Brain microvascular endothelial cell (primary cell): ENCODE data around the gene DIPK1A.
A peak's percentile ranks its signal among the peaks of the same experiment; 100 is the strongest.

Experiments
- DNase-seq: peaks from one replicate; pipeline ENCODE4 v3.0.0-alpha.2; 2020
- H3K27ac ChIP-seq: fragments of 250-450 bp; sonication (Bioruptor Pico); 2 replicates; pipeline ENCODE4 v1.5.1; 2020; ENCODE audit warnings: mild to moderate bottlenecking, moderate library complexity
- H3K27me3 ChIP-seq: fragments of 250-450 bp; sonication (Bioruptor Pico); replicated peaks from 2 replicates; pipeline ENCODE4 v1.5.1; 2020; ENCODE audit warnings: mild to moderate bottlenecking
- H3K36me3 ChIP-seq: fragments of 250-450 bp; sonication (Bioruptor Pico); replicated peaks from 2 replicates; pipeline ENCODE4 v1.5.1; 2020; ENCODE audit warnings: mild to moderate bottlenecking
- H3K4me3 ChIP-seq: 2 replicates; pipeline ENCODE4 v1.5.1; 2011; ENCODE audit warnings: low read depth, mild to moderate bottlenecking, control low read depth, low read length, moderate library complexity
- CTCF ChIP-seq: IDR thresholded peaks from 2 replicates; pipeline ENCODE4 v1.5.1; 2011; ENCODE audit warnings: low read depth, mild to moderate bottlenecking, moderate library complexity, low read length, control low read depth, inconsistent platforms; ENCODE audit errors: missing control alignments
- in situ Hi-C: cut with HindIII; loops from 2 replicates; pipeline ENCODE4 v1.10.0; 2017; ENCODE audit warnings: low sequenced_read_pairs, low pct_ligation_motif_present

DIPK1A gene

GRCh38 chr1:92883297-92883696, 78.0 kb downstream of the DIPK1A start:
- Histone ChIP-seq H3K27me3 (no peaks in the 10 kb centered on the region), H3K4me3 (no peak overlapping the region), H3K27ac (no peak overlapping the region), H3K36me3 (no peaks in the 10 kb centered on the region)
- no peak for TF ChIP-seq CTCF
- in situ Hi-C loops = no loop called here
- no peak for DNase-seq

GRCh38 chr1:92882819-92883218, 78.4 kb downstream of the DIPK1A start:
- no peaks in the 10 kb centered on the region for H3K27me3 ChIP-seq
- no peak for DNase-seq
- in situ Hi-C loops = no loop called here
- no peak for TF ChIP-seq CTCF
- no peaks in the 10 kb centered on the region for H3K36me3 ChIP-seq
- H3K4me3 ChIP-seq = no peak overlapping the region
- no peak overlapping the region for H3K27ac ChIP-seq

- no peak overlapping the region for H3K27ac ChIP-seq
- no peak for TF ChIP-seq CTCF
- DNase-seq = no peak
- no peaks in the 10 kb centered on the region for H3K27me3 ChIP-seq
- in situ Hi-C loops = no loop called here
- no peak overlapping the region for H3K4me3 ChIP-seq
- H3K36me3 ChIP-seq = no peaks in the 10 kb centered on the region
Observed at GRCh38 chr1:92881391-92881790, 79.9 kb downstream of the DIPK1A start.

GRCh38 chr1:92879316-92879968, 81.8 kb downstream of the DIPK1A start:
- TF ChIP-seq CTCF = no peak
- in situ Hi-C loops = no loop called here
- no peak overlapping the region for H3K27ac ChIP-seq
- H3K36me3 ChIP-seq = no peaks in the 10 kb centered on the region
- no peak for DNase-seq
- no peaks in the 10 kb centered on the region for H3K27me3 ChIP-seq
- no peak overlapping the region for H3K4me3 ChIP-seq

- DNase-seq = peak; percentile 5
- Histone ChIP-seq H3K27me3 (no peaks in the 10 kb centered on the region), H3K4me3 (no peak overlapping the region), H3K36me3 (no peaks in the 10 kb centered on the region), H3K27ac (no peak overlapping the region)
- no peak for TF ChIP-seq CTCF
- in situ Hi-C loops = no loop called here
Observed at GRCh38 chr1:92877792-92878191, 83.5 kb downstream of the DIPK1A start.

GRCh38 chr1:92877081-92877711, 84.1 kb downstream of the DIPK1A start:
- Histone ChIP-seq H3K27me3 (no peaks in the 10 kb centered on the region), H3K36me3 (no peaks in the 10 kb centered on the region), H3K27ac (no peak overlapping the region), H3K4me3 (no peak overlapping the region)
- DNase-seq = no peak
- in situ Hi-C loops = no loop called here
- TF ChIP-seq CTCF = no peak
